HL-60 (cell line): Measurements from ENCODE around the gene HOXA7.

Experiments
- DNase-seq, 2 experiments: peaks; one replicate each; pipeline ENCODE4 v3.0.0-alpha.2; 2010 to 2020; ENCODE audit warnings: low read depth in 1 of 2, low spot score in 1 of 2
- H3K27ac ChIP-seq: fragments of 250-450 bp; sonication (Bioruptor Pico); replicated peaks from 2 replicates; pipeline ENCODE4 v1.5.1; 2020; ENCODE audit warnings: mild to moderate bottlenecking, moderate library complexity
- H3K27me3 ChIP-seq: fragments of 250-450 bp; sonication (Bioruptor Pico); 2 replicates; pipeline ENCODE4 v1.5.1; 2021; ENCODE audit warnings: mild to moderate bottlenecking, moderate library complexity; ENCODE audit not compliant: insufficient read depth, poor library complexity, severe bottlenecking
- H3K4me3 ChIP-seq: replicated peaks from 2 replicates; pipeline ENCODE4 v1.5.1; 2011; ENCODE audit warnings: mild to moderate bottlenecking, control low read depth, low read length; ENCODE audit not compliant: insufficient read depth
- CTCF ChIP-seq: IDR thresholded peaks from one replicate; pipeline ENCODE4 v1.5.1; 2011; ENCODE audit warnings: low read length, control low read depth, inconsistent platforms; ENCODE audit not compliant: insufficient read depth
- GABPA ChIP-seq: IDR thresholded peaks from 2 replicates; pipeline ENCODE4 v1.6.1; 2012; ENCODE audit warnings: low read depth
- POLR2AphosphoS5 ChIP-seq: IDR thresholded peaks from 2 replicates; pipeline ENCODE4 v1.6.1; 2012; ENCODE audit warnings: low read depth
- SPI1 ChIP-seq: IDR thresholded peaks from 2 replicates; pipeline ENCODE4 v1.6.1; 2012; ENCODE audit warnings: low read depth, mild to moderate bottlenecking, borderline replicate concordance
- TF ChIP-seq, protein P1 (sequence below): IDR thresholded peaks from 2 replicates; pipeline ENCODE4 v1.6.1; 2012; ENCODE audit warnings: low read depth; ENCODE audit not compliant: insufficient replicate concordance

HOXA7 gene

GRCh38 chr7:27144781-27145164 is 11.7 kb downstream of the HOXA7 start:
- no peak overlapping the region for H3K27ac ChIP-seq
- TF ChIP-seq, protein P1, sequence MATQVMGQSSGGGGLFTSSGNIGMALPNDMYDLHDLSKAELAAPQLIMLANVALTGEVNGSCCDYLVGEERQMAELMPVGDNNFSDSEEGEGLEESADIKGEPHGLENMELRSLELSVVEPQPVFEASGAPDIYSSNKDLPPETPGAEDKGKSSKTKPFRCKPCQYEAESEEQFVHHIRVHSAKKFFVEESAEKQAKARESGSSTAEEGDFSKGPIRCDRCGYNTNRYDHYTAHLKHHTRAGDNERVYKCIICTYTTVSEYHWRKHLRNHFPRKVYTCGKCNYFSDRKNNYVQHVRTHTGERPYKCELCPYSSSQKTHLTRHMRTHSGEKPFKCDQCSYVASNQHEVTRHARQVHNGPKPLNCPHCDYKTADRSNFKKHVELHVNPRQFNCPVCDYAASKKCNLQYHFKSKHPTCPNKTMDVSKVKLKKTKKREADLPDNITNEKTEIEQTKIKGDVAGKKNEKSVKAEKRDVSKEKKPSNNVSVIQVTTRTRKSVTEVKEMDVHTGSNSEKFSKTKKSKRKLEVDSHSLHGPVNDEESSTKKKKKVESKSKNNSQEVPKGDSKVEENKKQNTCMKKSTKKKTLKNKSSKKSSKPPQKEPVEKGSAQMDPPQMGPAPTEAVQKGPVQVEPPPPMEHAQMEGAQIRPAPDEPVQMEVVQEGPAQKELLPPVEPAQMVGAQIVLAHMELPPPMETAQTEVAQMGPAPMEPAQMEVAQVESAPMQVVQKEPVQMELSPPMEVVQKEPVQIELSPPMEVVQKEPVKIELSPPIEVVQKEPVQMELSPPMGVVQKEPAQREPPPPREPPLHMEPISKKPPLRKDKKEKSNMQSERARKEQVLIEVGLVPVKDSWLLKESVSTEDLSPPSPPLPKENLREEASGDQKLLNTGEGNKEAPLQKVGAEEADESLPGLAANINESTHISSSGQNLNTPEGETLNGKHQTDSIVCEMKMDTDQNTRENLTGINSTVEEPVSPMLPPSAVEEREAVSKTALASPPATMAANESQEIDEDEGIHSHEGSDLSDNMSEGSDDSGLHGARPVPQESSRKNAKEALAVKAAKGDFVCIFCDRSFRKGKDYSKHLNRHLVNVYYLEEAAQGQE: no peak
- TF ChIP-seq GABPA: no peak
- TF ChIP-seq CTCF: no peak
- no peak for TF ChIP-seq SPI1
- no peak for TF ChIP-seq POLR2AphosphoS5
- peaks cover 16% of the 10 kb centered on the region for H3K27me3 ChIP-seq
- no peak for DNase-seq
- no peak overlapping the region for H3K4me3 ChIP-seq

GRCh38 chr7:27143950-27144780 is 12.3 kb downstream of the HOXA7 start:
- no peak for DNase-seq

More at GRCh38 chr7:27143950-27144780, 12.3 kb downstream of the HOXA7 start:
- no peak overlapping the region for H3K27ac ChIP-seq
- H3K27me3 ChIP-seq: peaks cover 16% of the 10 kb centered on the region
- no peak overlapping the region; the same call in 1 of the 2 replicates for H3K4me3 ChIP-seq
- TF ChIP-seq SPI1 (no peak), POLR2AphosphoS5 (no peak), GABPA (no peak), CTCF (no peak)
- TF ChIP-seq, protein P1: no peak
